PC-9 (cell line): ENCODE results near the gene APOLD1.

Experiments
- CTCF ChIP-seq: fragments of 200-600 bp; sonication (generic); conservative IDR thresholded peaks from 2 replicates; pipeline ENCODE4 v1.6.1; 2017; ENCODE audit warnings: mixed run types, antibody characterized with exemption, mild to moderate bottlenecking, moderate library complexity
- EZH2 ChIP-seq: fragments of 200-600 bp; sonication (generic); IDR thresholded peaks from 2 replicates; pipeline ENCODE4 v1.8.0; 2017; ENCODE audit warnings: antibody characterized with exemption, low read depth

- TF ChIP-seq CTCF (no peak), EZH2 (no peak)
These were observed 36.5 kb downstream of the APOLD1 start for GRCh38 chr12:12821975-12822374.
